ENCODE measurements around the gene AGAP1.

The AGAP1 gene

DNA sequence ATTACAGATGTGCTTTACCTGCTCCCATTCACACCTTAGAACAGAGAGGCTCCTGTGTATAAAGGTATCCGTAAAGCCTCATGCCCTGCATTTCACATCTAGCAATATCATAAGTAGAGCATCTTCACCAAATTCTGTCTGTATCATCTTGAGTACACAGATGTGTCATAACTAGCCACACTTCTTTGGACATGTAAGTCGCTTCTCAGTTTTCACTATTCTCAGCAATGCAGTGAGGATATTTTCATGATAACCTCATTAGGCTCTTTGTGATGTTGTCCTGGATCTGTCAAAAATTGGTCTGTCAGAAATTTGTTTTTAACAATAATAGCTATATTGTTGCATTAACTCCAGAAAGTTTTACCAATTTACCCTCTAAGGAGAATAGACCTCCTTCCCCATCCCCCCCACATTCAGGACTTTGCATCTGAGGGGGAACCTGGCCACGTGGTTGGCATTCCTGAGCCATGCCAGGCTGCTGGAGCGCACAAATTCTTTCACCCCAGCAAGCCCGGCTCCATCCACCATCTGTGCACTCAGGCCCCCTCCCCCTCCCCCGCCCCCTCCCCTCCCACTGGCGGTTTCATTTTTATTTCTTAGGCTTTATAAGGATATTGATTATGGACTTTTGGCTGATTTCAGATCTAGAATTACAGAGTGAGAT lies 34.1 kb downstream of the AGAP1 start:
- DNase-seq (ENCODE audit: low read depth), result no peak
- TF ChIP-seq, protein P1, sequence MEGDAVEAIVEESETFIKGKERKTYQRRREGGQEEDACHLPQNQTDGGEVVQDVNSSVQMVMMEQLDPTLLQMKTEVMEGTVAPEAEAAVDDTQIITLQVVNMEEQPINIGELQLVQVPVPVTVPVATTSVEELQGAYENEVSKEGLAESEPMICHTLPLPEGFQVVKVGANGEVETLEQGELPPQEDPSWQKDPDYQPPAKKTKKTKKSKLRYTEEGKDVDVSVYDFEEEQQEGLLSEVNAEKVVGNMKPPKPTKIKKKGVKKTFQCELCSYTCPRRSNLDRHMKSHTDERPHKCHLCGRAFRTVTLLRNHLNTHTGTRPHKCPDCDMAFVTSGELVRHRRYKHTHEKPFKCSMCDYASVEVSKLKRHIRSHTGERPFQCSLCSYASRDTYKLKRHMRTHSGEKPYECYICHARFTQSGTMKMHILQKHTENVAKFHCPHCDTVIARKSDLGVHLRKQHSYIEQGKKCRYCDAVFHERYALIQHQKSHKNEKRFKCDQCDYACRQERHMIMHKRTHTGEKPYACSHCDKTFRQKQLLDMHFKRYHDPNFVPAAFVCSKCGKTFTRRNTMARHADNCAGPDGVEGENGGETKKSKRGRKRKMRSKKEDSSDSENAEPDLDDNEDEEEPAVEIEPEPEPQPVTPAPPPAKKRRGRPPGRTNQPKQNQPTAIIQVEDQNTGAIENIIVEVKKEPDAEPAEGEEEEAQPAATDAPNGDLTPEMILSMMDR (IDR thresholded peaks at IDR 0.05; ENCODE audit: insufficient read depth, low read depth, low read length, missing control alignments), result no peak

DNA sequence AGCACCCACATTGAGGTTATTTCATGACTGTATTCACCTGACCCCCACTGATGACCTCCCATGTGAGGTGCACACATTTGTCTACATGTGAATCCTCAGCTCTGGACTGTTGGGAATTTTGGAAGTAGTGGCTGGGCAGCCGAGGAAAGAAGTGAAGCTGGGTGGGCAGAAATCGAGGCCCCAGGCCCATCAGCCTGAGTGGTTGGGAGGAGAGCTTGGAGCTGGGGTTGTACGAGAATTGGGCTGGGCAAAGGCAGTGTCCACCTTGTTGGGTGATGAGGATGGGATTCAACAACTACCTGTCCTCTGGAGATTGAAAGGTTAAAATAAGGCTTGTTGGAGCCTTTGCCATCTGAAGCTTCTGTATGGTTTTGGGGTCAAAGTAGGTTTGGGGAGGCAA lies 35.8 kb downstream of the AGAP1 start:
- DNase-seq (ENCODE audit: low read depth), result no peak
- no peak overlapping the region for H3K4me3 ChIP-seq (ENCODE audit: low read length)
- TF ChIP-seq, protein P1 (IDR thresholded peaks at IDR 0.05; ENCODE audit: insufficient read depth, low read depth, low read length, missing control alignments), result no peak

More for the DNA sequence above, 34.1 kb downstream of the AGAP1 start:
- H3K4me3 ChIP-seq (ENCODE audit: low read length), result no peak overlapping the region

DNA sequence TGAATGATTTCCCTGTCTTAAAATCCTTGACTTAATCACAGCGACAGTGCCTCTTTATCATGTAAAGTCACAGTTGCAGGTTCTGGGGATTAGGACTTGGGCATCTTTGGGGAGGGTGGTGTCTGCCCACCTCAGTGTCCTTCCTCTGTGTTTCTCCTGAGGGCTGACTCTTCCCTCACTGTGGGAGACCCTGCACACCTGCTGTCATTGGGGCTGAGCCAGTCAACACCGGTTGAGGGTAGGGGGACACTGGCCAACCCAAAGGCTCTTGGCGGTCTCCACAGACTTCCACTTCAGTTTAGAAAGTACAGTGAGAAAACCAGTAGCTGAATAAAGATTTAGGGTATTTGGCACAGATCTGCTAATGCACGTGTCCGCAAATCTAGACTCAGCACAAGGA lies 36.9 kb downstream of the AGAP1 start:
- no peak overlapping the region for H3K4me3 ChIP-seq (ENCODE audit: low read length)
- no peak for DNase-seq (ENCODE audit: low read depth)
- TF ChIP-seq, protein P1 (IDR thresholded peaks at IDR 0.05; ENCODE audit: insufficient read depth, low read depth, low read length, missing control alignments), result no peak

DNA sequence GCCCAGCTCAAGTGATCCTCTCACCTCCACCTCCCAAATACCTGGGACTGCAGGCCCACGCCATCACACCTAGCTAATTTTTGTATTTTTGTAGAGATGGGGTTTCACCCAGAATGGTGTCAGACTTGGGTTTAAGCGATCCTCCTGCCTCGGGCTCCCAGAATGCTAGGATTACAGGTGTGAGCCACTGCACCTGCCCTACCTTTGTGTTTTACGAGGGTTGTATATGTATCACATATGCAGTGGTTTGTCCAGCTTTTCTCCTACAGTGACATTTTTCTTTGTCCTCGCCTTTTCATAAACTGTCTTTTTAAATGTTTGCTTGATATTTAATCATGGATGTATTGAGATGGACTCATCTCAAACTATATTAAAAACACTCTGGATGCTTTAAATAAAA lies 38.5 kb downstream of the AGAP1 start:
- H3K4me3 ChIP-seq (ENCODE audit: low read length), result no peak overlapping the region
- TF ChIP-seq, protein P1 (IDR thresholded peaks at IDR 0.05; ENCODE audit: insufficient read depth, low read depth, low read length, missing control alignments), result no peak
- no peak for DNase-seq (ENCODE audit: low read depth)

DNA sequence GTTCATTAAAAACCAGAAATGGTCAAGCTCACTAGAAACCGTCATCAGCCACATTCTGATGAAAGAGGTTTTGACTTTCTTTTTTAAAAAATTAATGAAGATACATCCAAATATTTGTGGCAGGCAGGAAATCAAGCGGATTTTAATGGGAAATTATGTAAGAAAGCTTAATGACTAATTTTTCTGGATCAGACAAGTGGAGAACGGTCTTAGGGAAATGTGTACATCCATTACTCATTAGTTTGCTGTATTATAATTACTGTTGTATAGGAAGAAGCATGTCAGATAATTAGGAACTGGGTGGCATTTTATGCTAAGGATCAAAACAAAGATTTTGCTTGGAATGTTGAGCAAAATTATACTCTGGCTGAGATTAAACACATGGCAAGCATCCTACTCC lies 39.4 kb downstream of the AGAP1 start:
- TF ChIP-seq, protein P1 (IDR thresholded peaks at IDR 0.05; ENCODE audit: insufficient read depth, low read depth, low read length, missing control alignments), result no peak
- peak; percentile 43 for DNase-seq (ENCODE audit: low read depth)
- H3K4me3 ChIP-seq (ENCODE audit: low read length), result no peak overlapping the region

DNA sequence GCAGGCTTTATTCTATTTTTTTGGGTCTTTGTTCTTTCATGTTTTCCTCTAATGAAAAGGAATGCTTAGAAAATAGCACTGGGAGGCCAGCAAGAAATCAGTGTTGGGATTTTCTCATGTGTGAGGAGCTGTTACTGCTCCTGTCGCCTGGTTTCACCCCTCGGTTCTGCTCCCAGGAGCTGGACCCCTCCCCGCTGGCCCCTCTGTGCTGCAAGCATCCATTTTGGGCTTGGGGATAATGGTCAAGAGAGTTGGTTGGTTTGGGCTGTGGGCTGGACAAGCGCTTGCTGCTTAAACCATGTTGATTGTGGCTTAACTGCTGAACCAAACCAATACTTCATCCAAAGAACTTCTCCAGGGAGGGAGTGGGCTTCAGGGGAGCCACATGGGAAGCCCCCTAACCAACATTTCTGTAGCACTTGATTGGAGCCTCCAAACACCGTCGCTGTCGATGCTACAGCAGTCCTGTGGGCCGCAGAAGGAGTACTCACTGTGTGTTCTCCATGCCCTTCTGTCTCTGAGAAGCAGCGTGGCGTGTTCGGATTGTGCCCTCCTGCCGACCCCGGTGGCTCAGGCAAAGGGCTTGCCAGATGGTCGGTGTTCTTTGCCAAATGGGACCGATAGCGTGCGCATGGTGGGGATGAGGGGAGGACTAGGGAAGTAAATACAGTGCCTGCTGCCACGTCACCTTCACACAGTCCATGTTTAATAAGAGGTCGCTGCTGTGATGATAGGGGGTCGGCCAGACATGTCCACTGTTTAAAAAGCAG lies 40.0 kb downstream of the AGAP1 start:
- H3K4me3 ChIP-seq (ENCODE audit: low read length), result no peak overlapping the region
- TF ChIP-seq, protein P1 (IDR thresholded peaks at IDR 0.05; ENCODE audit: insufficient read depth, low read depth, low read length, missing control alignments), result no peak
- DNase-seq (ENCODE audit: low read depth), result no peak

Data from epithelial cell of esophagus (primary cell).